Prostate gland (tissue), 2 donors: ENCODE measurements around the gene PRR5.

Experiments
- CTCF ChIP-seq, 4 experiments: fragments of 200-600 bp in 2 of 4; fragments of 450-650 bp in 2 of 4; sonication (generic) in 2 of 4; IDR thresholded peaks; 1 replicate in 3 of 4; 2 replicates in 1 of 4; pipeline ENCODE4 v1.5.1; 2016 to 2019; ENCODE audit warnings: antibody characterized with exemption in 4 of 4, mild to moderate bottlenecking in 2 of 4, moderate library complexity in 2 of 4
- POLR2A ChIP-seq: fragments of 450-650 bp; IDR thresholded peaks from one replicate; pipeline ENCODE4 v1.6.1; 2016; ENCODE audit warnings: antibody characterized with exemption, mild to moderate bottlenecking

DNA sequence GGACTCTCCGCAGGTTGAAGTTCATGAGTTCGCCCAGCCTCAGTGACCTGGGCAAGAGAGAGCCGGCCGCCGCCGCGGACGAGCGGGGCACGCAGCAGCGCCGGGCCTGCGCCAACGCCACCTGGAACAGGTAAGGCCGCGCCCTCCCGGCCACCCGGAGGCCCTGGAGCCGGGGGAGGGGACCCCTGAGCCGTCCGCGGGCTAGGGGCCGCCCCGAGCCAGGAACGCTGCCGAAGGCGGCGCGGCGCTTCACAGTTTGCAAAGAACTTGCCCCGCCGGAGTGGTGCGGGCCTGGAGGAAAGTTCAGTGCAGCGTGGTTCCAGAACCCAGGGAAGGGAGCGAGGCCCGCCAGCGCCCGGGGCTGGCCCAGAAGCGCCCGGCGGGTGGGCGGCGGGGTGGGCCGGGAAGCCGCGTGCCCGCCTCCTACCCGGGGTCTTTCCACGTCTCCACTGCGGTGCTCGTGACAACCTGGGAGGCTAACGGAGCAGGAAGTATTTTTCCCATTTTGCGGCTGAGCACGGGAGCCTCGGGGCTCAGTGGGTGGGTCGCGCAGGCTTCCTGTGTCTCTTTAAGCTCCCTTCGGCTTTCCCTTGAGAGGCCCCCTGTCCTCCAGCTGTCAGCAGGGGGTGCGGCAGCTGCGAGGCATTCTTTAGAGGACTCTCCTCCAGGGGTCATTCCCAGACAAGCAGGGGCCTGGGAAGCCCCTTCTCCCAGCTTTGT is 635 bp downstream of the PRR5 start:
- TF ChIP-seq CTCF (IDR thresholded peaks at IDR 0.05) (peak in 1 of 4 experiments; percentile 8), POLR2A (no peak)
